ENCODE data around the gene MAPKAPK5.
"Not testable (repeated sequence)": the region's sequence is repeated elsewhere in the genome, so short reads cannot be mapped to it uniquely, and the experiment has no call there.

DNA sequence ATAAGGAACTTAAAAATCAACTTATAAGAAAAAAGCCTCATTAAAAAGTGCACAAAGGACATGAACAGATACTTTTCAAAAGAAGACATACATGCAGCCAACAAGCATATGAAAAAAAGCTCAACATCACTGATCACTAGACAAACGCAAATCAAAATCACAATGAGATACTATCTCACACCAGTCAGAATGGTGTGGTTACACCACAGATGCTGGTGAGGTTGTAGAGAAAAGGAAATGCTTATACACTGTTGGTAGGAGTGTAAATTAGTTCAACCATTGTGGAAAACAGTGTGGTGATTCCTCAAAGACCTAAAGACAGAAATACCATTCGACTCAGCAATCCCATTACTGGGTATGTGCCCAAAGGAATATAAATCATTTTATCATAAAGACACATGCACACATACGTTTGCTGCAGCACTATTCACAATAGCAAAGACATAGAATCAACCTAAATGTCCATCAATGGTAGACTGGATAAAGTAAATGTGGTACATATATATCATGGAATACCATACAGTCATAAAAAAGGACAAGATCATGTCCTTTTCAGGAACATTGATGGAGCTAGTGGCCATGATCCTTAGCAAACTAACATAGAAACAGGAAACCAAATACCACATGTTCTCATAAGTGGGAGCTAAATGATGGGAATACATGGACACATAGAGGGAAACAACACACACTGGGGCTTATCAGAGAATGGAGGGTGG is 109.1 kb downstream of the MAPKAPK5 start:
- TF ChIP-seq EZH2, EZH2phosphoT487 (IDR thresholded peaks at IDR 0.05): not testable (repeated sequence)
- TF ChIP-seq, protein P1, sequence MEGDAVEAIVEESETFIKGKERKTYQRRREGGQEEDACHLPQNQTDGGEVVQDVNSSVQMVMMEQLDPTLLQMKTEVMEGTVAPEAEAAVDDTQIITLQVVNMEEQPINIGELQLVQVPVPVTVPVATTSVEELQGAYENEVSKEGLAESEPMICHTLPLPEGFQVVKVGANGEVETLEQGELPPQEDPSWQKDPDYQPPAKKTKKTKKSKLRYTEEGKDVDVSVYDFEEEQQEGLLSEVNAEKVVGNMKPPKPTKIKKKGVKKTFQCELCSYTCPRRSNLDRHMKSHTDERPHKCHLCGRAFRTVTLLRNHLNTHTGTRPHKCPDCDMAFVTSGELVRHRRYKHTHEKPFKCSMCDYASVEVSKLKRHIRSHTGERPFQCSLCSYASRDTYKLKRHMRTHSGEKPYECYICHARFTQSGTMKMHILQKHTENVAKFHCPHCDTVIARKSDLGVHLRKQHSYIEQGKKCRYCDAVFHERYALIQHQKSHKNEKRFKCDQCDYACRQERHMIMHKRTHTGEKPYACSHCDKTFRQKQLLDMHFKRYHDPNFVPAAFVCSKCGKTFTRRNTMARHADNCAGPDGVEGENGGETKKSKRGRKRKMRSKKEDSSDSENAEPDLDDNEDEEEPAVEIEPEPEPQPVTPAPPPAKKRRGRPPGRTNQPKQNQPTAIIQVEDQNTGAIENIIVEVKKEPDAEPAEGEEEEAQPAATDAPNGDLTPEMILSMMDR (IDR thresholded peaks at IDR 0.05): not testable (repeated sequence)

All from neural progenitor cell (in vitro differentiated cells).